Measurements from ENCODE around the gene WLS. TPM values are rescaled to one million over a fixed set of nuclear protein-coding genes. Genes with fewer than 3 reads are reported as not detected.
"Not testable (repeated sequence)": the region's sequence is repeated elsewhere in the genome, so short reads cannot be mapped to it uniquely, and the experiment has no call there.

WLS gene
- total RNA-seq, 2 experiments from 2014 or later: 0.22 to 0.52 TPM

DNA sequence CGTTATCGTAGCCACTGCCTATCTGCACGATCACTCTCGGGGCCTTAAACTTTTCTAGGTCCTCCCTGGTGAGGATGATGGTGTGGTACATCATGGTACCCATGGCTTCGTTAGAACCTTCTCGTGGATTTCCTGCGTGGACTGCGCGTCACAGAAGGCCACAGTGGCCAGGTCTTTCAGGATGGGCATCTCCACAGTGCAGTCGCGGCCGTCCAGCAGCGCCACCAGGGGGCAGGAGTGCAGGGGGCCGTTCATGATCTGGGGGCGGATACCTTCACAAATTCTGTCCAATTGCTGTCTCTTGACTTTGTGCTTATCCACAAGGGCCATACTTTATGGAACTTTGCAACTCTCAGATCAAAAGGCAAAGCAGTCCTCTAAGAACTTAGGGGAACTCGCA, 69.6 kb downstream of the WLS start:
- ChIA-PET POLR2A (no interaction called here), CTCF (no interaction called here)
- ATAC-seq (ENCODE audit: poor library complexity) (no peak), DNase-seq (no peak)
- Histone ChIP-seq H3K4me3 (ENCODE audit: low read length) (no peak overlapping the region), H3K27ac (ENCODE audit: low read depth in 1 of 2, low read length in 2 of 2) (no peak overlapping the region), H3K36me3 (ENCODE audit: insufficient read depth, low read length) (no peaks in the 10 kb centered on the region), H3K9me3 (ENCODE audit: control insufficient read depth in 1 of 2, insufficient read depth in 1 of 2, low read length in 2 of 2) (peaks cover 0 to 13% of the 10 kb centered on the region in 2 experiments), H3K27me3 (ENCODE audit: control insufficient read depth in 1 of 2, insufficient read depth in 2 of 2, low read length in 2 of 2) (no peaks in the 10 kb centered on the region), H3K4me1 (ENCODE audit: insufficient read depth, low read length) (no peaks in the 10 kb centered on the region)
- Mint-ChIP-seq H3K27me3 (peaks cover 9% of the 10 kb centered on the region), H3K4me3 (no peak overlapping the region), H3K27ac (no peak overlapping the region), H3K4me1 (ENCODE audit: low read depth) (no peaks in the 10 kb centered on the region), H3K9me3 (no peaks in the 10 kb centered on the region), H3K36me3 (ENCODE audit: low read depth) (no peaks in the 10 kb centered on the region)
- TF ChIP-seq, protein P1, sequence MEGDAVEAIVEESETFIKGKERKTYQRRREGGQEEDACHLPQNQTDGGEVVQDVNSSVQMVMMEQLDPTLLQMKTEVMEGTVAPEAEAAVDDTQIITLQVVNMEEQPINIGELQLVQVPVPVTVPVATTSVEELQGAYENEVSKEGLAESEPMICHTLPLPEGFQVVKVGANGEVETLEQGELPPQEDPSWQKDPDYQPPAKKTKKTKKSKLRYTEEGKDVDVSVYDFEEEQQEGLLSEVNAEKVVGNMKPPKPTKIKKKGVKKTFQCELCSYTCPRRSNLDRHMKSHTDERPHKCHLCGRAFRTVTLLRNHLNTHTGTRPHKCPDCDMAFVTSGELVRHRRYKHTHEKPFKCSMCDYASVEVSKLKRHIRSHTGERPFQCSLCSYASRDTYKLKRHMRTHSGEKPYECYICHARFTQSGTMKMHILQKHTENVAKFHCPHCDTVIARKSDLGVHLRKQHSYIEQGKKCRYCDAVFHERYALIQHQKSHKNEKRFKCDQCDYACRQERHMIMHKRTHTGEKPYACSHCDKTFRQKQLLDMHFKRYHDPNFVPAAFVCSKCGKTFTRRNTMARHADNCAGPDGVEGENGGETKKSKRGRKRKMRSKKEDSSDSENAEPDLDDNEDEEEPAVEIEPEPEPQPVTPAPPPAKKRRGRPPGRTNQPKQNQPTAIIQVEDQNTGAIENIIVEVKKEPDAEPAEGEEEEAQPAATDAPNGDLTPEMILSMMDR (IDR thresholded peaks at IDR 0.05): no peak
- intact Hi-C loops (cut with DNase I, micrococcal nuclease): no loop called here

DNA sequence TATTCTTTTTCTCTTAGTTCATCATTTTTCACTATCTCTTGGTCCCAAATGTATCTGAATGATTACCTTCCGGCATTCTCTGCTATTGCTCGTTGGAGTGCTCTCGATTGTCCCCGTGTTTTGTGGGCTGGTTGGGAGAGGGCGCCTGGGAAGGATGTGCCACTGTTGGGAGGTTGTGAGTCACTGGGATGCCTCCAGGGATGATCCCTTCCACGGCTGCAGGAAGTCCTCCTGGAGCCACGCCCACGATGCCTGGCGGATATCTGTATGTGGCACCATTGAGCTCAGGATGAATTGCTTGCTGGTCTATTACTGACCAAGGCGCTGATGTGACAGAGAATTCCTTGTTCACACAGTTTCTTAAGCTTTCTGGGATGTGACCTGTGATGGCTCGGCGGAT, 70.7 kb downstream of the WLS start:
- H3K36me3 Mint-ChIP-seq (ENCODE audit: low read depth); H3K27ac Mint-ChIP-seq; H3K27ac ChIP-seq (ENCODE audit: low read depth in 1 of 2, low read length in 2 of 2); H3K4me3 Mint-ChIP-seq; H3K4me1 ChIP-seq (ENCODE audit: insufficient read depth, low read length); H3K36me3 ChIP-seq (ENCODE audit: insufficient read depth, low read length); H3K27me3 ChIP-seq (ENCODE audit: control insufficient read depth in 1 of 2, insufficient read depth in 2 of 2, low read length in 2 of 2); DNase-seq; POLR2A ChIA-PET; H3K4me3 ChIP-seq (ENCODE audit: low read length); H3K9me3 Mint-ChIP-seq; CTCF ChIA-PET; H3K27me3 Mint-ChIP-seq; intact Hi-C loops (cut with DNase I, micrococcal nuclease); ATAC-seq (ENCODE audit: poor library complexity); H3K4me1 Mint-ChIP-seq (ENCODE audit: low read depth): not testable (repeated sequence)
- peaks cover 0 to 13% of the 10 kb centered on the region in 2 experiments for H3K9me3 ChIP-seq (ENCODE audit: control insufficient read depth in 1 of 2, insufficient read depth in 1 of 2, low read length in 2 of 2)

GRCh38 chr1:68160935-68161334, 71.4 kb downstream of the WLS start:
- POLR2A ChIA-PET; intact Hi-C loops (cut with DNase I, micrococcal nuclease); H3K27ac Mint-ChIP-seq; DNase-seq; H3K27ac ChIP-seq (ENCODE audit: low read depth in 1 of 2, low read length in 2 of 2); H3K36me3 Mint-ChIP-seq (ENCODE audit: low read depth); CTCF ChIA-PET; H3K9me3 Mint-ChIP-seq; H3K4me1 ChIP-seq (ENCODE audit: insufficient read depth, low read length); H3K27me3 Mint-ChIP-seq; H3K4me3 ChIP-seq (ENCODE audit: low read length); H3K4me1 Mint-ChIP-seq (ENCODE audit: low read depth); H3K27me3 ChIP-seq (ENCODE audit: control insufficient read depth in 1 of 2, insufficient read depth in 2 of 2, low read length in 2 of 2); H3K36me3 ChIP-seq (ENCODE audit: insufficient read depth, low read length); H3K4me3 Mint-ChIP-seq; ATAC-seq (ENCODE audit: poor library complexity): not testable (repeated sequence)
- H3K9me3 ChIP-seq (ENCODE audit: control insufficient read depth in 1 of 2, insufficient read depth in 1 of 2, low read length in 2 of 2): peaks cover 0 to 13% of the 10 kb centered on the region in 2 experiments

DNA sequence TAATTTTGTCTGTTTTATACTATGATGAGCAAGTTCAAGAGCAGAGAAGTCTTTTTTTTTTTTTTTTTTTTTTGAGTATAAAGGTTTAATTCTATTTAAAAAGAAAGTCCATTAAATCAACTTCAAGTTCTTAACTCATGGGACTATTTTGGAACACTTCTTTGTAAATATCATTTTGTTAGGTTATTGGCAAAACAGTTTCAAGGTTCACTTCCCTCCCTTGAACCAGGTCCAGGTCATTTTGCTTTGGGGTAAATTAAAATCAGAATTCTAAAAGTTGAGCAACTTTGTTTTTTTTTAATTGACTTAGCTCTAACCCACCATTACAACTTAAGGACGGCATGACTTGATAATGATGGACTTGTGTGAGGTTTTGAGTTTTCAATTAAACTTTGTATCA, 72.3 kb downstream of the WLS start:
- TF ChIP-seq, protein P1 (IDR thresholded peaks at IDR 0.05): no peak
- ATAC-seq (ENCODE audit: poor library complexity) (no peak), DNase-seq (no peak)
- Histone ChIP-seq H3K27ac (ENCODE audit: low read depth in 1 of 2, low read length in 2 of 2) (no peak overlapping the region), H3K4me1 (ENCODE audit: insufficient read depth, low read length) (no peaks in the 10 kb centered on the region), H3K4me3 (ENCODE audit: low read length) (no peak overlapping the region), H3K27me3 (ENCODE audit: control insufficient read depth in 1 of 2, insufficient read depth in 2 of 2, low read length in 2 of 2) (no peaks in the 10 kb centered on the region), H3K9me3 (ENCODE audit: control insufficient read depth in 1 of 2, insufficient read depth in 1 of 2, low read length in 2 of 2) (peaks cover 0 to 13% of the 10 kb centered on the region in 2 experiments), H3K36me3 (ENCODE audit: insufficient read depth, low read length) (no peaks in the 10 kb centered on the region)
- H3K36me3 Mint-ChIP-seq (ENCODE audit: low read depth): no peaks in the 10 kb centered on the region
- CTCF ChIA-PET: no interaction called here
- H3K27ac Mint-ChIP-seq: no peak overlapping the region
- H3K27me3 Mint-ChIP-seq: peaks cover 5% of the 10 kb centered on the region
- no peaks in the 10 kb centered on the region for H3K9me3 Mint-ChIP-seq
- intact Hi-C loops (cut with DNase I, micrococcal nuclease): no loop called here
- H3K4me1 Mint-ChIP-seq (ENCODE audit: low read depth): no peaks in the 10 kb centered on the region
- POLR2A ChIA-PET: no interaction called here
- H3K4me3 Mint-ChIP-seq: no peak overlapping the region

Measured in CD4-positive, alpha-beta T cell (primary cell).